Transverse colon (tissue), 4 donors: ENCODE measurements around the gene GRM8. TPM values are rescaled to one million over a fixed set of nuclear protein-coding genes. Genes with fewer than 3 reads are reported as not detected.

Experiments used
- DNase-seq: peaks from one replicate; pipeline ENCODE4 v3.0.0-alpha.2; 2019
- H3K27ac ChIP-seq, 4 donors: fragments of 200-600 bp; sonication (generic); 2 replicates each; pipeline ENCODE4 v1.5.1; 2016 to 2018; ENCODE audit warnings: inconsistent platforms in 4 of 4
- H3K27me3 ChIP-seq: fragments of 200-600 bp; sonication (generic); 2 replicates; pipeline ENCODE4 v1.5.1; 2017; ENCODE audit warnings: inconsistent platforms
- H3K36me3 ChIP-seq, 4 donors: fragments of 200-600 bp; sonication (generic); 2 replicates each; pipeline ENCODE4 v1.5.1; 2017 to 2019; ENCODE audit warnings: inconsistent platforms in 4 of 4
- H3K4me1 ChIP-seq, 4 donors: fragments of 200-600 bp; sonication (generic); 2 replicates each; pipeline ENCODE4 v1.5.1; 2017 to 2020; ENCODE audit warnings: inconsistent platforms in 4 of 4
- H3K4me3 ChIP-seq, 4 donors: fragments of 200-600 bp; sonication (generic); 1 replicate in 1 of 4; 2 replicates in 3 of 4; pipeline versions ENCODE4 v1.5.1 to v1.6.1; 2017 to 2019; ENCODE audit warnings: inconsistent platforms in 4 of 4
- H3K9me3 ChIP-seq, 2 donors: fragments of 200-600 bp; sonication (generic); 2 replicates each; pipeline ENCODE4 v1.5.1; 2017 to 2019; ENCODE audit warnings: inconsistent platforms in 2 of 2
- CTCF ChIP-seq, 5 experiments: fragments of 200-600 bp in 3 of 5; fragments of 450-650 bp in 2 of 5; sonication (generic) in 3 of 5; IDR thresholded peaks; 1 replicate in 2 of 5; 2 replicates in 3 of 5; pipeline ENCODE4 v1.5.1; 2016 to 2017; ENCODE audit warnings: antibody characterized with exemption in 5 of 5, inconsistent platforms in 3 of 5, mild to moderate bottlenecking in 2 of 5, moderate library complexity in 1 of 5
- EP300 ChIP-seq: sonication (generic); formaldehyde crosslinking; IDR thresholded peaks from one replicate; pipeline ENCODE4 v1.6.1; 2017; ENCODE audit warnings: antibody characterized with exemption, low read depth
- POLR2A ChIP-seq: fragments of 450-650 bp; IDR thresholded peaks from one replicate; pipeline ENCODE4 v1.6.1; 2016; ENCODE audit warnings: antibody characterized with exemption, mild to moderate bottlenecking, moderate library complexity
- POLR2AphosphoS5 ChIP-seq, 3 donors: sonication (generic); formaldehyde crosslinking; IDR thresholded peaks; one replicate each; pipeline ENCODE4 v1.6.1; 2016; ENCODE audit warnings: antibody characterized with exemption in 3 of 3
- WGBS, 2 donors: methylation state at CpG; one replicate each; pipeline ENCODE4 v1.1.5; 2018; ENCODE audit warnings: low coverage in 1 of 2; 5-methylcytosine and 5-hydroxymethylcytosine counted together
- in situ Hi-C, 4 donors: fragments of 200-750 bp; cut with MboI; loops; one replicate each; pipeline versions ENCODE4 v1.15.0 to v1.15.1; 2017; ENCODE audit warnings: low sequenced_read_pairs in 3 of 4, low pct_ligation_motif_present in 1 of 4, low pct_unique_long_range_greater_than_20kb in 1 of 4
- intact Hi-C: fragments of 100-400 bp; cut with DNase I; formaldehyde crosslinking; loops from one replicate; pipeline ENCODE4 v1.15.1; 2023; ENCODE audit warnings: low total_unique reads
- total RNA-seq, 4 donors: library from RNA; depleted of rRNA; stranded (reverse); fragments of >200 nt; gene quantifications; one replicate each; pipeline ENCODE4 v1.1.0, GENCODE V29; 2016

Gene GRM8
- total RNA-seq, 4 donors from 2014 or later: 0.68 to 9.7 (median 2.9) TPM

GRCh38 chr7:126809188-126809587, 443.6 kb downstream of the GRM8 start:
- Histone ChIP-seq H3K4me1 (no peaks in the 10 kb centered on the region), H3K27me3 (no peaks in the 10 kb centered on the region), H3K27ac (no peak overlapping the region), H3K36me3 (no peaks in the 10 kb centered on the region), H3K9me3 (no peaks in the 10 kb centered on the region), H3K4me3 (no peak overlapping the region)
- TF ChIP-seq CTCF (IDR thresholded peaks at IDR 0.05) (no peak), POLR2AphosphoS5 (IDR thresholded peaks at IDR 0.05) (no peak), EP300 (no peak), POLR2A (no peak)
- in situ Hi-C loops: no loop called here
- intact Hi-C loops: no loop called here
- DNase-seq: no peak
- WGBS, 2 donors: 77 to 86% methylated on average over 1 of the region's 1 CpG

GRCh38 chr7:126806614-126807013, 446.1 kb downstream of the GRM8 start:
- DNase-seq: no peak
- 96 to 100% methylated on average over 4 to 26 of the region's 31 CpGs for WGBS, 2 donors
- in situ Hi-C loops (no loop called here), intact Hi-C loops (no loop called here)
- TF ChIP-seq EP300: no peak
- TF ChIP-seq POLR2A: no peak
- no peak overlapping the region for H3K27ac ChIP-seq
- H3K9me3 ChIP-seq: no peaks in the 10 kb centered on the region
- H3K27me3 ChIP-seq: no peaks in the 10 kb centered on the region
- no peaks in the 10 kb centered on the region for H3K4me1 ChIP-seq
- H3K4me3 ChIP-seq: no peak overlapping the region
- H3K36me3 ChIP-seq: no peaks in the 10 kb centered on the region

- H3K4me3 ChIP-seq: no peak overlapping the region
- DNase-seq: no peak
- H3K27me3 ChIP-seq: no peaks in the 10 kb centered on the region
- WGBS, 2 donors: 83 to 89% methylated on average over 1 of the region's 1 CpG
- in situ Hi-C loops: no loop called here
- H3K36me3 ChIP-seq: no peaks in the 10 kb centered on the region
- intact Hi-C loops: no loop called here
- H3K9me3 ChIP-seq: no peaks in the 10 kb centered on the region
- H3K4me1 ChIP-seq: no peaks in the 10 kb centered on the region
- no peak overlapping the region for H3K27ac ChIP-seq
- TF ChIP-seq CTCF (IDR thresholded peaks at IDR 0.05) (no peak), POLR2A (no peak)
Observed at GRCh38 chr7:126805351-126805750, 447.4 kb downstream of the GRM8 start.

GRCh38 chr7:126804604-126805003, 448.1 kb downstream of the GRM8 start:
- no peak overlapping the region for H3K4me3 ChIP-seq
- intact Hi-C loops: no loop called here

More at GRCh38 chr7:126804604-126805003, 448.1 kb downstream of the GRM8 start:
- in situ Hi-C loops: no loop called here
- Histone ChIP-seq H3K4me1 (no peaks in the 10 kb centered on the region), H3K27ac (no peak overlapping the region), H3K9me3 (no peaks in the 10 kb centered on the region), H3K36me3 (no peaks in the 10 kb centered on the region), H3K27me3 (no peaks in the 10 kb centered on the region)
- TF ChIP-seq CTCF (IDR thresholded peaks at IDR 0.05) (no peak), POLR2AphosphoS5 (IDR thresholded peaks at IDR 0.05) (no peak), POLR2A (no peak), EP300 (no peak)
- DNase-seq: no peak
- WGBS, 2 donors: 39 to 45% methylated on average over 2 of the region's 2 CpGs
